Neuronal stem cell (in vitro differentiated cells): ENCODE data around the gene GRWD1.

Experiments used
- DNase-seq: peaks from one replicate; pipeline ENCODE4 v3.0.0-alpha.2; 2013; ENCODE audit warnings: low spot score
- H2AFZ ChIP-seq: one replicate; pipeline ENCODE4 v1.6.1; 2013; ENCODE audit warnings: mild to moderate bottlenecking, low read length, inconsistent platforms
- H2AK5ac ChIP-seq: 2 replicates; pipeline ENCODE4 v1.6.1; 2013; ENCODE audit warnings: low read depth, mild to moderate bottlenecking, inconsistent platforms, low read length, moderate library complexity, mixed read lengths
- H2BK120ac ChIP-seq: 2 replicates; pipeline ENCODE4 v1.6.1; 2013; ENCODE audit warnings: low read depth, mild to moderate bottlenecking, inconsistent platforms, low read length, moderate library complexity, mixed read lengths
- H2BK12ac ChIP-seq: one replicate; pipeline ENCODE4 v1.6.1; 2013; ENCODE audit warnings: low read length, inconsistent platforms
- H2BK15ac ChIP-seq: 2 replicates; pipeline ENCODE4 v1.6.1; 2013; ENCODE audit warnings: mild to moderate bottlenecking, low read length, inconsistent platforms, mixed read lengths
- H2BK5ac ChIP-seq: one replicate; pipeline ENCODE4 v1.6.1; 2013; ENCODE audit warnings: inconsistent platforms, mild to moderate bottlenecking, low read length, moderate library complexity
- H3K14ac ChIP-seq: one replicate; pipeline ENCODE4 v1.6.1; 2013; ENCODE audit warnings: low read length, inconsistent platforms
- H3K18ac ChIP-seq: 2 replicates; pipeline ENCODE4 v1.6.1; 2013; ENCODE audit warnings: low read length, inconsistent platforms
- H3K23ac ChIP-seq: 2 replicates; pipeline ENCODE4 v1.6.1; 2013; ENCODE audit warnings: low read depth, mild to moderate bottlenecking, mixed read lengths, low read length, inconsistent platforms; ENCODE audit not compliant: poor library complexity
- H3K27ac ChIP-seq: replicated peaks from 3 replicates; pipeline ENCODE4 v1.5.1; 2013; ENCODE audit warnings: low read length, inconsistent platforms
- H3K27me3 ChIP-seq, 3 experiments: 2 replicates each; pipeline ENCODE4 v1.6.1; 2013; ENCODE audit warnings: low read length in 3 of 3, mild to moderate bottlenecking in 2 of 3, inconsistent platforms in 1 of 3, low read depth in 1 of 3, mixed read lengths in 1 of 3, moderate library complexity in 1 of 3; ENCODE audit not compliant: control insufficient read depth in 3 of 3, insufficient read depth in 3 of 3
- H3K36me3 ChIP-seq, 2 donors: replicated peaks in 1 of 2; 2 replicates each; pipeline ENCODE4 v1.6.1; 2013; ENCODE audit warnings: low read length in 2 of 2; ENCODE audit not compliant: control insufficient read depth in 2 of 2, insufficient read depth in 2 of 2
- H3K4ac ChIP-seq: 2 replicates; pipeline ENCODE4 v1.6.1; 2013; ENCODE audit warnings: inconsistent platforms, mild to moderate bottlenecking, low read length, moderate library complexity
- H3K4me1 ChIP-seq, 2 donors: 1 replicate in 1 of 2; 2 replicates in 1 of 2; pipeline ENCODE4 v1.6.1; 2013; ENCODE audit warnings: low read length in 2 of 2, low read depth in 1 of 2; ENCODE audit not compliant: control insufficient read depth in 2 of 2, insufficient read depth in 1 of 2
- H3K4me2 ChIP-seq: one replicate; pipeline ENCODE4 v1.6.1; 2013; ENCODE audit warnings: mild to moderate bottlenecking, low read length, inconsistent platforms; ENCODE audit not compliant: insufficient read depth, poor library complexity, severe bottlenecking
- H3K4me3 ChIP-seq, 2 donors: 2 replicates each; pipeline ENCODE4 v1.5.1; 2013; ENCODE audit warnings: low read length in 2 of 2, mild to moderate bottlenecking in 2 of 2, inconsistent platforms in 1 of 2, moderate library complexity in 1 of 2
- H3K79me1 ChIP-seq: one replicate; pipeline ENCODE4 v1.6.1; 2013; ENCODE audit warnings: low read depth, mild to moderate bottlenecking, inconsistent platforms, low read length, moderate library complexity
- H3K9ac ChIP-seq: one replicate; pipeline ENCODE4 v1.6.1; 2013; ENCODE audit warnings: mild to moderate bottlenecking, low read depth, low read length, inconsistent platforms; ENCODE audit not compliant: poor library complexity
- H3K9me3 ChIP-seq, 2 donors: replicated peaks in 1 of 2; 2 replicates each; pipeline versions ENCODE3 to v1.6.1; 2013; ENCODE audit warnings: low read length in 2 of 2, mild to moderate bottlenecking in 2 of 2, inconsistent platforms in 1 of 2, low read depth in 1 of 2, mixed read lengths in 1 of 2, moderate library complexity in 1 of 2; ENCODE audit not compliant: control insufficient read depth in 2 of 2, insufficient read depth in 1 of 2
- H4K8ac ChIP-seq: one replicate; pipeline ENCODE4 v1.6.1; 2013; ENCODE audit warnings: low read depth, mild to moderate bottlenecking, inconsistent platforms, low read length, moderate library complexity
- H4K91ac ChIP-seq: one replicate; pipeline ENCODE4 v1.6.1; 2013; ENCODE audit warnings: low read length, low read depth, mild to moderate bottlenecking, inconsistent platforms; ENCODE audit not compliant: poor library complexity
- WGBS, 2 donors: extraction: QIAGEN DNeasy Blood & Tissue Kit; methylation state at CpG; one replicate each; pipeline ENCODE4 v1.1.7; 2013; ENCODE audit warnings: missing lambda C conversion rate in 2 of 2, mixed read lengths in 1 of 2; ENCODE audit not compliant: insufficient read length in 2 of 2, insufficient replicate concordance in 1 of 2; ENCODE audit errors: extremely low coverage in 2 of 2; 5-methylcytosine and 5-hydroxymethylcytosine counted together

The GRWD1 gene

DNA sequence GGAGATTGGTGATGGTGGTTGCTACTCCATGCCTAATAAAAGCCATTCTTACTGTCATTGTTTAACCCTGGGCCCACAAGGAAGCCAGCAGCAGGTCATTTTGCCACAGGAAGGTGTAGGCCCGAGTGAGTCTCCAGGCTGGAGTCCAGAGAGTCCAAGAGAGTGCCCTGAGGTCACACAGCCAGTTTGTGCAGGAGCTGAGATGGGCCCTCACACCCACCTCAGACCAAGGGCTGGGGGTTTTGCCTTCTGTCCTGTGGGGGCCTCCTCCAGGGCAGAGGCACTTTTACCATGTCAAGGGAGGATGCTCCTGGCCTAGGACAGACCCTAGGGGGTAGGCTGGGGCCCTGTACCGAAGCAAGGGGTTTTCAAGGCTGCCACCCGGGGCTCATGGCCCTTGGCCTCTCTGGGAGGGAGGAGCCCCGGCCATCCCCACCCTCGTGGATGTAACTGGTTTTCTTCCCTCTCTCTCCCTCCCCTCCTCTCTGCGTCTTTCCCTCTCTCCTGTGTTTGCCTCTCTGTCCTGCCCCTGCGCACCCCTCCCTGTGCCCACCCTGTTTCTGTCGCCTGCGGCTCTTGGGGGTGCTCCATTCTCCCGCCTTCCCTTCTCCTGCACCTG is 31.4 kb downstream of the GRWD1 start:
- peaks cover 13% of the 10 kb centered on the region for H3K79me1 ChIP-seq
- no peak overlapping the region for H2BK15ac ChIP-seq
- H3K4me1 ChIP-seq, result no peaks in the 10 kb centered on the region
- no peak overlapping the region for H4K91ac ChIP-seq
- no peak overlapping the region for H2AFZ ChIP-seq
- H2AK5ac ChIP-seq, result no peak overlapping the region
- no peak overlapping the region for H2BK120ac ChIP-seq
- no peak overlapping the region for H2BK5ac ChIP-seq
- H3K4me3 ChIP-seq, result no peak overlapping the region
- no peak overlapping the region for H3K23ac ChIP-seq
- no peak overlapping the region for H4K8ac ChIP-seq
- H3K27me3 ChIP-seq, result no peaks in the 10 kb centered on the region
- H3K27ac ChIP-seq, result no peak overlapping the region
- no peak overlapping the region for H2BK12ac ChIP-seq
- peaks cover 71 to 97% of the 10 kb centered on the region in 2 donors for H3K36me3 ChIP-seq
- no peak overlapping the region for H3K14ac ChIP-seq
- no peak overlapping the region for H3K4ac ChIP-seq
- H3K9ac ChIP-seq, result peak overlapping the region; percentile 24
- DNase-seq, result no peak
- no CpG with 5 or more reads among the region's 10 CpGs for WGBS, 2 donors
- H3K4me2 ChIP-seq, result no peak overlapping the region
- H3K18ac ChIP-seq, result no peak overlapping the region
- no peaks in the 10 kb centered on the region for H3K9me3 ChIP-seq

DNA sequence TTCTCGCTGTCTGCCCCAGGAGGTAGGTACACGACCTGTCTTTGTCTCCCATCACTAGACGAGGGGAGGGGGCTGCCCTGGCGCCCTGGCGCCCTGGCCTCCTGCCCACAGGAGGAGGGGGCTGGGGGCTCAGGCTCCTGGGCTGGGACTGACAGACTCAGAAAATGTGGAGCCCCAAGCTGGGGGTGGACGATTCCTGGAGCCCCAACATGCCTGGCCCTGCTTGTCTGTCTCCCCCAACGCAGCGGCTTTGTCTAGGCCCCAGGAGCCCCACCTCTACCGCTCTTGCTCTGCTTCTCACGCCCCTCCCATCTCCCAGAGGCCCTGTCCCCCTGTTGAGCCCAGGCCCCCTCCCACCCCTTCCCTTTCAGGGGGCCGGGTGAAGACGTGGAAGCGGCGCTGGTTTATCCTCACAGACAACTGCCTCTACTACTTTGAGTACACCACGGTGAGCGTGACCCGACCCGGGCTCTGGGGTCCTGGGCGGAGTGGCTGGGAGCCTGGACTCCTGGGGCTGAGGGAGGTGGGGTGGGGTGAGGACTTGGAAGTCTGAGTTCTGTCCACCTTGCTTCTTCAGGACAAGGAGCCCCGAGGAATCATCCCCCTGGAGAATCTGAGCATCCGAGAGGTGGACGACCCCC is 32.0 kb downstream of the GRWD1 start:
- H3K4me2 ChIP-seq, result no peak overlapping the region
- H3K4ac ChIP-seq, result no peak overlapping the region
- H3K23ac ChIP-seq, result no peak overlapping the region
- H3K18ac ChIP-seq, result no peak overlapping the region
- no peak overlapping the region for H3K27ac ChIP-seq
- WGBS, 2 donors, result no CpG with 5 or more reads among the region's 22 CpGs
- DNase-seq, result no peak
- peaks cover 9% of the 10 kb centered on the region for H3K79me1 ChIP-seq
- H2BK15ac ChIP-seq, result no peak overlapping the region
- no peak overlapping the region for H2AK5ac ChIP-seq
- no peaks in the 10 kb centered on the region for H3K9me3 ChIP-seq
- H3K27me3 ChIP-seq, result no peaks in the 10 kb centered on the region
- no peak overlapping the region for H2BK5ac ChIP-seq
- no peaks in the 10 kb centered on the region for H3K4me1 ChIP-seq
- peak overlapping the region; percentile 24 for H3K9ac ChIP-seq
- peaks cover 66 to 94% of the 10 kb centered on the region in 2 donors for H3K36me3 ChIP-seq
- H2BK120ac ChIP-seq, result no peak overlapping the region
- H4K91ac ChIP-seq, result no peak overlapping the region
- no peak overlapping the region for H3K14ac ChIP-seq
- H2AFZ ChIP-seq, result no peak overlapping the region
- H4K8ac ChIP-seq, result no peak overlapping the region
- no peak overlapping the region for H3K4me3 ChIP-seq
- no peak overlapping the region for H2BK12ac ChIP-seq

DNA sequence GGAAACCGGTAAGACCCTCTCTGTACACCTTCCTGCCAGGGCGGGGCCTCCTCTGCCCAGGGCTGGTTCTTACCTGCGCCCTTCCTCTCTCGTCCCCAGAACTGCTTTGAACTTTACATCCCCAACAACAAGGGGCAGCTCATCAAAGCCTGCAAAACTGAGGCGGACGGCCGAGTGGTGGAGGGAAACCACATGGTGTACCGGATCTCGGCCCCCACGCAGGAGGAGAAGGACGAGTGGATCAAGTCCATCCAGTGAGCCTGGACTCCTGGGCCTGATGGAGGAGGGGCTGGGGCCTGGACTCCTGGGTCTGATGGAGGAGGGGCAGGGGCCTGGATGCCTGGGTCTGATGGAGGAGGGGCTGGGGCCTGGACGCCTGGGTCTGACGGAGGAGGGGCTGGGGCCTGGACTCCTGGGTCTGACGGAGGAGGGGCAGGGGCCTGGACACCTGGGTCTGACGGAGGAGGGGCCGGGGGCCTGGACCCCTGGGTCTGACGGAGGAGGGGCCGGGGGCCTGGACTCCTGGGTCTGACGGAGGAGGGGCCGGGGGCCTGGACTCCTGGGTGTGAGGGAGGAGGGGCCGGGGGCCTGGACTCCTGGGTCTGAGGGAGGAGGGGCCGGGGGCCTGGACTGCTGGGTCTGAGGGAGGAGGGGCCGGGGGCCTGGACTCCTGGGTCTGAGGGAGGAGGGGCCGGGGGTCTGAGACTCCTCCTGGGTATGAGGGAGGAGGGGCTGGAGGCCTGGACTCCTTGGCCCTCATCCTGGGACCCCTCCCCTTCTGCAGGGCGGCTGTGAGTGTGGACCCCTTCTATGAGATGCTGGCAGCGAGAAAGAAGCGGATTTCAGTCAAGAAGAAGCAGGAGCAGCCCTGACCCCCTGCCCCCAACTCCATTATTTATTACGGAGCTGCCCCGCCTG is 32.8 kb downstream of the GRWD1 start:
- no peaks in the 10 kb centered on the region for H3K4me1 ChIP-seq
- no peak overlapping the region for H3K27ac ChIP-seq
- no peak overlapping the region for H2BK15ac ChIP-seq
- peaks cover 9% of the 10 kb centered on the region for H3K79me1 ChIP-seq
- H2BK5ac ChIP-seq, result no peak overlapping the region
- peak overlapping the region; percentile 31 for H3K23ac ChIP-seq
- H2AK5ac ChIP-seq, result no peak overlapping the region
- H2BK12ac ChIP-seq, result no peak overlapping the region
- DNase-seq, result no peak
- H3K14ac ChIP-seq, result peak overlapping the region; percentile 8
- H3K4ac ChIP-seq, result no peak overlapping the region
- peak overlapping the region; percentile 4 for H3K9ac ChIP-seq
- H3K36me3 ChIP-seq, result peaks cover 58 to 90% of the 10 kb centered on the region in 2 donors
- no peak overlapping the region for H3K18ac ChIP-seq
- H3K27me3 ChIP-seq, result no peaks in the 10 kb centered on the region
- H3K9me3 ChIP-seq, result no peaks in the 10 kb centered on the region
- no peak overlapping the region for H2AFZ ChIP-seq
- WGBS, 2 donors, result no CpG with 5 or more reads among the region's 29 CpGs
- H4K8ac ChIP-seq, result no peak overlapping the region
- no peak overlapping the region for H2BK120ac ChIP-seq
- H3K4me3 ChIP-seq, result no peak overlapping the region
- H4K91ac ChIP-seq, result no peak overlapping the region
- no peak overlapping the region for H3K4me2 ChIP-seq

DNA sequence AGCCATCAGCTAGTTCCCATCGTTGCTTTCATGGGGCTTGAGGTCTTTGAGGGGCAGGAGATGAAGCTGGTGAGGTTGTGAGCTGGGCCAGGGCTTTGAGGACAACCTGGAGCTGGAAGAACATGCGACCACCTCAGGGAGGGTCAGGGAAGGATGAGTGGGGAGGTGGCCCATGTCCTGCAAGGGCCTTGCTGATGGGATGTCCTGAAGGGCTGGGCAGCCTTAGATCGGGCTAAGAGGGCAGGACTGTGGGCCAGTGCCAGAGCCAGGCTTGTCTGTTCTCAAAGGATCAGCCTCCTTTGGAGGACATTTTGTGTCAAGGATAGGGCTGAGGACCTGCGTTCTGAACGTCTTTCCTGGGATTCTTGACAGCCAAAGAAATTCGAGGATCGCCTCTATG is 33.9 kb downstream of the GRWD1 start:
- Histone ChIP-seq H3K79me1 (peaks cover 3% of the 10 kb centered on the region), H3K18ac (no peak overlapping the region), H2AFZ (no peak overlapping the region), H2BK5ac (no peak overlapping the region), H2AK5ac (no peak overlapping the region), H3K9ac (no peak overlapping the region), H3K9me3 (no peaks in the 10 kb centered on the region), H3K4ac (no peak overlapping the region), H3K27ac (no peak overlapping the region), H3K27me3 (no peaks in the 10 kb centered on the region), H2BK12ac (no peak overlapping the region), H4K8ac (peak overlapping the region; percentile 4), H4K91ac (no peak overlapping the region), H3K4me3 (no peak overlapping the region), H3K4me2 (no peak overlapping the region), H3K36me3 (peaks cover 47 to 85% of the 10 kb centered on the region in 2 donors), H2BK120ac (no peak overlapping the region), H3K4me1 (no peaks in the 10 kb centered on the region), H3K14ac (no peak overlapping the region), H3K23ac (no peak overlapping the region), H2BK15ac (no peak overlapping the region)
- DNase-seq, result no peak
- no CpG with 5 or more reads among the region's 7 CpGs for WGBS, 2 donors
